ENCODE results near the gene ZWINT. TPM values are rescaled to one million over a fixed set of nuclear protein-coding genes. Genes with fewer than 3 reads are reported as not detected.

The ZWINT gene
- total RNA-seq, 2 experiments from 2014 or later: 123 to 130 TPM

DNA sequence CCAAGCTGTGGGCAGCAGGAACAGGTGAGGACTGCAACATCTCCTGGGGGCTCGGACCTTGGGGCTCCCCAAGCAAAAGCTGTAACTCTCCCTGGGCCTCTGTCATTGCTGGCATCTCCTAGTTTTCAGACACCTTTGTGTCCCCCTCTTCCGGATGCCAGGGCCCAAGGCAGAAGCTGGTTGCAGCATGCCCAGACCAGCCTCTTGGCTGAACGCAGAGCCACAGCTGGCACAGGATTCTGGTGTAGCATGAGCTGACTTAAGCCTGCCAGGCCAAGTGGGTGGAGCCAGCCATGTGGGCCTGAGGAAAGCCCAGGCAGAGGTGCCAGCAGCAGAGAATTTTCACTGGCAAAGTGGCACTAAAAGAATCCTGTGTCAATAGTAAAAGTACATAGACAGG lies 43.5 kb downstream of the ZWINT start:
- no peak for DNase-seq
- H3K4me3 Mint-ChIP-seq: no peak overlapping the region
- H3K9me3 Mint-ChIP-seq: no peaks in the 10 kb centered on the region
- H3K36me3 Mint-ChIP-seq: no peaks in the 10 kb centered on the region
- H3K4me1 Mint-ChIP-seq: no peaks in the 10 kb centered on the region
- no peak overlapping the region for H3K27ac Mint-ChIP-seq
- no peaks in the 10 kb centered on the region for H3K27me3 Mint-ChIP-seq

GRCh38 chr10:56316603-56317002 lies 44.5 kb downstream of the ZWINT start:
- Mint-ChIP-seq H3K4me3 (no peak overlapping the region), H3K27ac (no peak overlapping the region), H3K9me3 (no peaks in the 10 kb centered on the region), H3K4me1 (no peaks in the 10 kb centered on the region), H3K27me3 (no peaks in the 10 kb centered on the region), H3K36me3 (no peaks in the 10 kb centered on the region)
- no peak for DNase-seq
